OCI-LY1 (cell line): ENCODE measurements around the gene SCUBE2.
"Not testable (repeated sequence)": the region's sequence is repeated elsewhere in the genome, so short reads cannot be mapped to it uniquely, and the experiment has no call there.

Experiments used
- H2AFZ ChIP-seq: fragments of 200-600 bp; sonication (generic), shearing (Covaris generic); 2 replicates; pipeline ENCODE4 v1.6.0; 2014; ENCODE audit warnings: antibody characterized with exemption, mild to moderate bottlenecking, low read length
- H3F3A ChIP-seq: fragments of 200-600 bp; sonication (generic), shearing (Covaris generic); 2 replicates; pipeline ENCODE4 v1.6.0; 2014; ENCODE audit warnings: mild to moderate bottlenecking, antibody characterized with exemption, low read length, moderate library complexity; ENCODE audit not compliant: insufficient read depth
- H3K27ac ChIP-seq: fragments of 200-600 bp; sonication (generic); 2 replicates; pipeline ENCODE4 v1.5.1; 2014; ENCODE audit warnings: low read length, mixed run types, mild to moderate bottlenecking, low read depth; ENCODE audit not compliant: poor library complexity, severe bottlenecking
- H3K27me3 ChIP-seq: fragments of 200-600 bp; sonication (generic); 2 replicates; pipeline ENCODE4 v1.6.0; 2014; ENCODE audit warnings: antibody characterized with exemption, mild to moderate bottlenecking, low read length, moderate library complexity; ENCODE audit not compliant: insufficient read depth
- H3K36me3 ChIP-seq: fragments of 200-600 bp; sonication (generic); 2 replicates; pipeline ENCODE4 v1.6.1; 2014; ENCODE audit warnings: mild to moderate bottlenecking, antibody characterized with exemption, low read length, moderate library complexity, mixed read lengths; ENCODE audit not compliant: insufficient read depth
- H3K4me1 ChIP-seq: fragments of 200-600 bp; sonication (generic); 2 replicates; pipeline ENCODE4 v1.5.1; 2014; ENCODE audit warnings: mild to moderate bottlenecking, low read length, moderate library complexity; ENCODE audit not compliant: insufficient read depth, severe bottlenecking
- H3K4me2 ChIP-seq: fragments of 200-600 bp; sonication (generic), shearing (Covaris generic); 2 replicates; pipeline ENCODE4 v1.6.1; 2014; ENCODE audit warnings: low read length
- H3K4me3 ChIP-seq: fragments of 200-600 bp; sonication (generic); 2 replicates; pipeline ENCODE4 v1.5.1; 2014; ENCODE audit warnings: low read length, low read depth, mild to moderate bottlenecking, mixed read lengths; ENCODE audit not compliant: poor library complexity, severe bottlenecking
- H3K79me2 ChIP-seq: fragments of 200-600 bp; shearing (Covaris generic); 2 replicates; pipeline ENCODE4 v1.6.1; 2016; ENCODE audit warnings: mixed run types, low read length, mixed read lengths; ENCODE audit not compliant: insufficient read depth
- H3K9ac ChIP-seq: fragments of 200-600 bp; sonication (generic), shearing (Covaris generic); 2 replicates; pipeline ENCODE4 v1.6.1; 2014; ENCODE audit warnings: mild to moderate bottlenecking, low read length, mixed read lengths
- H3K9me2 ChIP-seq: fragments of 200-600 bp; sonication (generic), shearing (Covaris generic); 2 replicates; pipeline ENCODE4 v1.6.1; 2014; ENCODE audit warnings: low read depth, mild to moderate bottlenecking, low read length, mixed read lengths
- H3K9me3 ChIP-seq: fragments of 200-600 bp; shearing (Covaris generic); 2 replicates; pipeline ENCODE4 v1.6.1; 2014; ENCODE audit warnings: low read length, mixed read lengths
- H4K20me1 ChIP-seq: fragments of 200-600 bp; sonication (generic), shearing (Covaris generic); 2 replicates; pipeline ENCODE4 v1.6.0; 2016; ENCODE audit warnings: mild to moderate bottlenecking, low read length; ENCODE audit not compliant: insufficient read depth
- CTCF ChIP-seq: fragments of 200-600 bp; sonication (generic), shearing (Covaris generic); IDR thresholded peaks from 2 replicates; pipeline ENCODE4 v1.5.1; 2017; ENCODE audit warnings: mild to moderate bottlenecking, antibody characterized with exemption, low read length, moderate library complexity, mixed read lengths
- EZH2 ChIP-seq: fragments of 200-600 bp; sonication (generic), shearing (Covaris generic); IDR thresholded peaks from 2 replicates; pipeline ENCODE4 v1.8.0; 2017; ENCODE audit warnings: borderline replicate concordance, mixed run types, mild to moderate bottlenecking, antibody characterized with exemption, low read length, moderate library complexity, mixed read lengths

SCUBE2 gene

GRCh38 chr11:9013373-9013772 lies 78.0 kb downstream of the SCUBE2 start:
- no peak for TF ChIP-seq EZH2
- TF ChIP-seq CTCF: no peak
- Histone ChIP-seq H3K27ac (no peak overlapping the region), H3K4me2 (no peak overlapping the region), H3K79me2 (no peaks in the 10 kb centered on the region), H3K9ac (no peak overlapping the region), H3K9me3 (no peaks in the 10 kb centered on the region), H3K4me1 (no peaks in the 10 kb centered on the region), H3K9me2 (no peaks in the 10 kb centered on the region), H4K20me1 (no peaks in the 10 kb centered on the region), H3K4me3 (no peak overlapping the region), H2AFZ (no peak overlapping the region), H3K27me3 (no peaks in the 10 kb centered on the region), H3K36me3 (no peaks in the 10 kb centered on the region), H3F3A (no peaks in the 10 kb centered on the region)

GRCh38 chr11:9009538-9009937 lies 81.9 kb downstream of the SCUBE2 start:
- not testable (repeated sequence) for H3K9me2 ChIP-seq, H3K4me1 ChIP-seq, H3K36me3 ChIP-seq

GRCh38 chr11:9008661-9009060 lies 82.7 kb downstream of the SCUBE2 start:
- H3K9me3 ChIP-seq: no peaks in the 10 kb centered on the region

More at GRCh38 chr11:9009538-9009937, 81.9 kb downstream of the SCUBE2 start:
- H2AFZ ChIP-seq, H3K9ac ChIP-seq, H3K79me2 ChIP-seq, H3K9me3 ChIP-seq, H3K27me3 ChIP-seq, H3K27ac ChIP-seq, H4K20me1 ChIP-seq, H3K4me3 ChIP-seq, H3F3A ChIP-seq, H3K4me2 ChIP-seq: not testable (repeated sequence)

More at GRCh38 chr11:9008661-9009060, 82.7 kb downstream of the SCUBE2 start:
- TF ChIP-seq EZH2 (no peak), CTCF (no peak)
- no peaks in the 10 kb centered on the region for H4K20me1 ChIP-seq
- H3K27ac ChIP-seq: no peak overlapping the region
- no peak overlapping the region for H2AFZ ChIP-seq
- H3K36me3 ChIP-seq: no peaks in the 10 kb centered on the region
- H3K27me3 ChIP-seq: 0 out of 2 replicates have a peak, but pooled peaks cover 1% of the 10 kb centered on the region
- H3K9me2 ChIP-seq: no peaks in the 10 kb centered on the region
- no peaks in the 10 kb centered on the region for H3K79me2 ChIP-seq
- no peak overlapping the region for H3K9ac ChIP-seq
- H3F3A ChIP-seq: no peaks in the 10 kb centered on the region
- H3K4me1 ChIP-seq: no peaks in the 10 kb centered on the region
- no peak overlapping the region for H3K4me2 ChIP-seq
- no peak overlapping the region for H3K4me3 ChIP-seq
